ENCODE data around the gene APOB.

The APOB gene

DNA sequence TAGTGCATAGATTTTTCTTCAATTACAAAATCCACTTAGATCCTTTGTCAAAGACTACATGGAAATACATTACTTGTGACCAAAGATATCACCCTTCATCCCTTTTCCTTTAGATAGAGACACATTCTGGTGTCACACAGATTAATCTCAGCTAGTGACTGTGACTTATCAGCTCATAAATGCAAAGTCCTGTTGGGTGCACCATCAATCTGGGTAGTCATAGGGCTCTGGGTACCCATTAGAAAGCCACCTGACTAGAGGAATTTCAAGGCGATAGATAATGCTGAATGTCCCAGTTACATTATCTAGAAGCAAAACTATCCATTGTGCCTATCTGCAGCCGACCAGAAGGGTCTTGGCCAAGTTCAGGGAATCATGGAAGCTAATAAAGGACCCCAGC, 2.6 kb upstream of the APOB start:
- DNase-seq (ENCODE audit: low read depth, low spot score), result no peak

GRCh38 chr2:21044694-21045371, 960 bp upstream of the APOB start:
- DNase-seq (ENCODE audit: low read depth, low spot score), result no peak

DNA sequence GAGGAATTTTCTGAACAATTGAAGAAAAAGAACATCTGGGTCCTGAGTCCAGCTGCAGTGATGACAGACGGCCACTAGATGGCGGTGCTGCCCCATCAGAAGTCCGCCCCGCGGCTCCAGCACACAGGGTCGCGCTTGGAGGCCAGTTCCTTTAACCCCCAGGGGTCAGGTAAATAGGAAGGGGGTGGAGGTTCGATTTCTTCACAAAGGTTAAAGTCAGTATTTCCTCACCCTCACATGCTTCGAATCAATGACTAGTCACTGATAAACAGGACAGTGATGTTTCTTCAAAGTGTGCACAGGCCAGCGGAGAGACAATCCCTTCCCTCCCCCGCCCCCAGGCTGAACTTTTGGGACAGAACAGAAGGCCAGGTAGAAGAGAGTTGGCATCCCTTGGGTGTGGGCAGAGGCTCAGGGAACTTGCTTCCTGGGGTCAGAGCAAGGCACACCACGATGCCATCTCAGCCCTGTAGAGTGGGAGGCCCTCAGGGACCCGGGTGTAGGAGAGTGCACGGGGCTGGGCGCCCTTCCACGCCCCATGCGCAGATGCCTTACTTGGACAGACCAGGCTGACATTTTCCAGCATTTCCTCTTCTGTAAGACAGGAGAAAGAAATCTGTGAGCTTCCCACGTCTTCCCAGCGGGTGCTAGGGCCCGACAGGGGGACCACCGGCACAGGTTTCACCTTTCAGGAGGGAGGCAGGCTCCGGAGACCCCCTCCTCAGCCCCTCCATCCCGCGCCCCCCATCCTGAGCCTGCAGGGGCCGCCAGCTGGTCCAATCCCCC, 722 bp downstream of the APOB start:
- peak; percentile 10 for DNase-seq (ENCODE audit: low read depth, low spot score)

DNA sequence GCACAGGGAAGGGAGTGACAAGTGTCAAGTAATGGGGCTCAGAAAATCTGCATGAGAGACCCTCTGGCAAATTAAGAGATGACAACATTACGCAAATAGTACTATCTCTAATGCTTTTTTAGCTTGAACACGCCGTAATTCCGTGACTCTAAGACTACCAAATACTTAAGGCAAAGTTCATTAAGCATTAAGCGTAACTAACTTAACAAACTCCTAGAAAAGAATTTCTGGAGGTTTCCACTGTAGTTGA, 1.2 kb downstream of the APOB start:
- no peak for DNase-seq (ENCODE audit: low read depth, low spot score)

- no peak for DNase-seq (ENCODE audit: low read depth, low spot score)
Observed at GRCh38 chr2:21041943-21042707, 1.7 kb downstream of the APOB start.

- DNase-seq (ENCODE audit: low read depth, low spot score), result no peak
Observed at GRCh38 chr2:21041462-21041861, 2.4 kb downstream of the APOB start.

DNA sequence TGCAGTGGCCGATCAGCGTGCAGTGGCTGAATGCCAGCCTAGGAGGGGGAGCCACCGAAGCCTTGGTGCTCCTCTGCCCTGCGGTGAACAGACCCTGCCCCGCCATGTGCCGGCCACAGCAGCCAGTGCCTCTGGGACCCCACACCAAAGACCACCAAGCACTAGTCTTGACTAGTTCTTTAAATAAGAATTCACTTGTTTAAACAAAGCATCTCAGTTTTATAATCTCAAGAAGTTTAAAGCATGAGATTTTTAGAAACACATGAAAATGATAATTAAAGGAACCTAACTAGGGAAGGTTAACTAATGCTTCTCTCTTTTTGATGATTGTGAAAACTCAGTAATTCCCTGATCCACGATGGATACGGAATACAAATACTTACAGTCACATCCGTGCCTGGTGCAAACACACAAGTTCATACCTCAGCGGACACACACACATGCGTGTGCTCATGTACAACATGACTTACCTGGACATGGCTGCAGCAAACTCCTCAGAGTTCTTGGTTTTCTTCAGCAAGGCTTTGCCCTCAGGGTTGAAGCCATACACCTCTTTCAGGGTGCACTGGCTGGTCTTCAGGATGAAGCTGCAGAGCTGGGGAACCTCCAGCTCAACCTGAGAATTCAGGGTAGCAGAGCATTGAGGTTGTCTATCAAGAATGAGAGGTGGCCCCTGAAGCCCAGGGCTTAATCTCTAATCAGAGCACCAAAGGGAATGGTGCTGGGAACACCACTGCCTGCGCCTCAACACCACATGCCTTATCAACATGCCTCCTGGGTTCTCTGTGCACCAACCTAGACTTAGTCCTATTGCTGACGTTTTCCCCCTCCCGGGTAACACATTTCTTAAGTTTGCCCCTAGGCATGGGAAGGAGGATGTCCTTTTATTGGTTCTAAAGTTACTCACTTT, 3.1 kb downstream of the APOB start:
- no peak for DNase-seq (ENCODE audit: low read depth, low spot score)

GRCh38 chr2:21039979-21040467, 3.9 kb downstream of the APOB start:
- DNase-seq (ENCODE audit: low read depth, low spot score), result no peak

DNA sequence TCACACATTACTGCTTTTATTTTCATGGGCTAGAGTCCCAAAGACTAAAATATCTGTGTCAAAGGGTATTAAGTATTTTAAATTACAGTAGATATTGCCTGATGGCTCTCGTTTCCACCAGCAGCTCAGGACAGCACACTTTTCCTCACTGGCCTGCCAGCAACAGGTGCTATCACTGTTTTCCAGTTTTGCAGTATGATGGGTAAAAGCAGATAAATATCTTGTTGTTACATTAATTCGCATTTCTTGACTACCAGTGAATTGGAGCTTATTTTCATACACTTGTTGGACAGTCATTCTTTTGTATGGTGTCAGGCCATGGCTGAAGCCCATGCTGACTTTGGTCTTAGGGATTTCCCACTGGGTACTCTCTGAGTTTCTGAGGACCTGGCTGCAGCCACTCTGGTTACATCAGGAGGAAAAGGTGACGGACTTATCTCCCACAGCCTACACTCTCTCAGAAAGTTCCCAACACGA, 4.8 kb downstream of the APOB start:
- DNase-seq (ENCODE audit: low read depth, low spot score), result no peak

DNA sequence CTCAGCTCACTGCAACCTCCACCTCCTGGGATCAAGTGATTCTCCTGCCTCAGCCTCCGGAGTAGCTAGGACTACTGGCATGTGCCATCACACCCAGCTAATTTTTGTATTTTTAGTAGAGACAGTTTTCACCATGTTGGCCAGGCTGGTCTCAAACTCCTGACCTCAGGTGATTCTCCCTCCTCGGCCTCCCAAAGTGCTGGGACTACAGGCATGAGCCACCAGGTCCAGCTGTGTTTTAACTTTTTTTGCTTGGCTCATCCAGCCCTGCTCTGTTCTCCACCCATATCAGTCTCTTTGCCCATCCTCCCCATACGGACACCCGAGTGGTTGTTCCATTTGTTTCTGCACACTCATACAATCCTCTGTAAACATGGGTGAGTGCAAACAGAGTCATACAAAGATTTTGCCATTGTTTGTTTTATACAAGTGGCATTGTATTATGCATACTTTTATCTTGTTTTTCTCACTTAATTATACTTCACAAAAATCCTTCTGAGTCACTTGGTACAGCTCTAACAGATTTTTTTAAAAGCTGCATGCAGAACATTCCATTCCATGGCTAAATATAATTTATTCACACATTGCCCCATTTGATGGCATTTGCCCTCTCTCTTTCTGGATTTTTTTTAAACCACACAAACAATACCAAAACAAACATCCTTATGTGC, 5.3 kb downstream of the APOB start:
- DNase-seq (ENCODE audit: low read depth, low spot score), result no peak

- no peak for DNase-seq (ENCODE audit: low read depth, low spot score)
Observed at GRCh38 chr2:21037671-21038108, 6.2 kb downstream of the APOB start.

- DNase-seq (ENCODE audit: low read depth, low spot score), result no peak
Observed at GRCh38 chr2:21036708-21037670, 6.9 kb downstream of the APOB start.

- no peak for DNase-seq (ENCODE audit: low read depth, low spot score)
Observed at GRCh38 chr2:21035974-21036707, 7.7 kb downstream of the APOB start.

DNA sequence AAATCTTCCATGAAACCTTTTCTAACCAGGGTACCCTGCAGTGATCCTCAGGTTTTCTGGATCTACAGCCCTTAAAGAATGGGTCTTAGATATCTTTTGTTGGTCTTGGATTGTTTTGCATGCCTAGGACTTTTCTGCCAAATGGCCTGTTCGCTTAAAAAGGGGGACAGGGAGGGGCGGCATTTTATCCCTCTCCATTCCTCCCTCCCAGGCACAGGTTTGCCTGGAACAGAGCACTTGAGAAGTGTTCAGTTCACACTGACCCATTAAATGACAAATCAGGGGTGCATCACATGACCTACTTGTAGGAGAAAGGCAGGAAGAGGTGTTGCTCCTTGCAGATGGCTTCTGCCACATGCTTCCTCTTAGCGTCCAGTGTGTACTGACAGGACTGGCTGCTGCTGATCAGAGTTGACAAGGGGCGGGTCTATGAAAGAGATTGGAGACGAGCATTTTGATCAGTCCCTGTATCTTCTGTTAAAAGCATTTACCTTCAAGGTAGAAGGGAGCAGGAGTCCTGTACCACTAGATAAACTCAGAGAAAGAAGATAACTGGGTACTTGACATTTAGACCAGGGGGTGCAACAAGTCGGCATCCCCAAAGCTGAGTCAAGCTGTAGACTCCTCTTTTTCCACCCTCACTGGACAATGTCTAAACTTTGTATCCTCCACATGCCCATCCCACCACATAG, 8.4 kb downstream of the APOB start:
- no peak for DNase-seq (ENCODE audit: low read depth, low spot score)

DNA sequence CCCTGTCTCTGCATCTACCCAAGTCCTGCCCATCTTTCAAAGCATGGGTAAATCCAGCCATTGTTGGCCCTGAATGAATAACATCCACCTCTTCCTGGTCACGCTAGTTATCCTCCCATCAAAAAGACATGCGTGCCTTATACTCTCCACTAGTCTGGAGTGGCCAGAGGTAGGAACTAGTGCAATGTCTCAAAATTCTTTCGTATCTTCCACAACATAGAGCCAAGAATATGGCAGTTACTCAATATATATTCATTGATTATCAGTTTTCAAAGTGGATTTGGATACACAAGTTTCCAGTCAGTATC, 8.9 kb downstream of the APOB start:
- DNase-seq (ENCODE audit: low read depth, low spot score), result no peak

- DNase-seq (ENCODE audit: low read depth, low spot score), result no peak
Observed at GRCh38 chr2:21034156-21034971, 9.5 kb downstream of the APOB start.

GRCh38 chr2:21033237-21034155, 10.4 kb downstream of the APOB start:
- DNase-seq (ENCODE audit: low read depth, low spot score), result no peak
